HepG2 (cell line): ENCODE results near the gene ACCS. TPM values are rescaled to one million over a fixed set of nuclear protein-coding genes. Genes with fewer than 3 reads are reported as not detected.

Source experiments
- ETV5 ChIP-seq: IDR thresholded peaks from 2 replicates; pipeline ENCODE4 v1.6.1; 2018; ENCODE audit warnings: missing biosample characterization, missing genetic modification reagents, inconsistent platforms, borderline replicate concordance
- HMGXB4 ChIP-seq, 2 experiments: sonication (generic) in 1 of 2; formaldehyde crosslinking in 1 of 2; IDR thresholded peaks; 2 replicates each; pipeline versions ENCODE4 v1.4.0 to v1.6.1; 2018 to 2020; ENCODE audit warnings: missing genetic modification reagents in 2 of 2, borderline replicate concordance in 1 of 2, low read depth in 1 of 2, mild to moderate bottlenecking in 1 of 2, missing biosample characterization in 1 of 2
- REPIN1 ChIP-seq: sonication (generic); formaldehyde crosslinking; IDR thresholded peaks from 2 replicates; pipeline ENCODE4 v1.8.0; 2022; ENCODE audit warnings: missing genetic modification reagents, low read depth, mild to moderate bottlenecking, borderline replicate concordance
- TRIM22 ChIP-seq: fragments of 450-650 bp; IDR thresholded peaks from 2 replicates; pipeline ENCODE4 v1.6.1; 2017
- XRCC5 ChIP-seq: fragments of 200-400 bp; formaldehyde crosslinking; optimal IDR thresholded peaks from 2 replicates; pipeline ENCODE3; 2017; ENCODE audit warnings: mild to moderate bottlenecking, low read length
- ZNF121 ChIP-seq: sonication (generic); formaldehyde crosslinking; IDR thresholded peaks from 2 replicates; pipeline ENCODE4 v1.5.0; 2020; ENCODE audit warnings: mild to moderate bottlenecking, missing genetic modification reagents
- polyA plus RNA-seq, 8 experiments: library from polyadenylated mRNA; depleted of rRNA in 3 of 8; stranded (reverse) in 7 of 8; unstranded in 1 of 8; fragments of >200 nt; fragmentation: Illumina TruSeq in 4 of 8; extraction: Trizol in 4 of 8; gene quantifications; 2 replicates each; pipeline versions ENCODE4 v1.2.1 to v1.2.3, GENCODE V29; 2011 to 2016; ENCODE audit warnings: low read depth in 4 of 8, missing spikeins in 1 of 8, mixed read lengths in 1 of 8; ENCODE audit not compliant: insufficient read depth in 1 of 8
- total RNA-seq, 5 experiments: library from RNA; depleted of rRNA; stranded (reverse); fragments of >200 nt; fragmentation: Illumina TruSeq; extraction: Trizol; gene quantifications; 2 replicates each; pipeline ENCODE4 v1.2.3, GENCODE V29; 2016; ENCODE audit warnings: low read depth in 1 of 5
- TF ChIP-seq, protein P1 (sequence below): sonication (generic); formaldehyde crosslinking; IDR thresholded peaks from 2 replicates; pipeline ENCODE4 v1.4.0; 2020; ENCODE audit warnings: missing genetic modification reagents
- TF ChIP-seq, protein P2 (sequence below): sonication (generic); formaldehyde crosslinking; IDR thresholded peaks from 2 replicates; pipeline ENCODE4 v1.4.0; 2020; ENCODE audit warnings: missing genetic modification reagents

Gene ACCS
- total and polyA plus RNA-seq, 2 of the 13 experiments (the other 11 are each of a cell fraction or from before 2014, with no cell fraction given): 0.55 to 0.59 TPM

- TF ChIP-seq, protein P1, sequence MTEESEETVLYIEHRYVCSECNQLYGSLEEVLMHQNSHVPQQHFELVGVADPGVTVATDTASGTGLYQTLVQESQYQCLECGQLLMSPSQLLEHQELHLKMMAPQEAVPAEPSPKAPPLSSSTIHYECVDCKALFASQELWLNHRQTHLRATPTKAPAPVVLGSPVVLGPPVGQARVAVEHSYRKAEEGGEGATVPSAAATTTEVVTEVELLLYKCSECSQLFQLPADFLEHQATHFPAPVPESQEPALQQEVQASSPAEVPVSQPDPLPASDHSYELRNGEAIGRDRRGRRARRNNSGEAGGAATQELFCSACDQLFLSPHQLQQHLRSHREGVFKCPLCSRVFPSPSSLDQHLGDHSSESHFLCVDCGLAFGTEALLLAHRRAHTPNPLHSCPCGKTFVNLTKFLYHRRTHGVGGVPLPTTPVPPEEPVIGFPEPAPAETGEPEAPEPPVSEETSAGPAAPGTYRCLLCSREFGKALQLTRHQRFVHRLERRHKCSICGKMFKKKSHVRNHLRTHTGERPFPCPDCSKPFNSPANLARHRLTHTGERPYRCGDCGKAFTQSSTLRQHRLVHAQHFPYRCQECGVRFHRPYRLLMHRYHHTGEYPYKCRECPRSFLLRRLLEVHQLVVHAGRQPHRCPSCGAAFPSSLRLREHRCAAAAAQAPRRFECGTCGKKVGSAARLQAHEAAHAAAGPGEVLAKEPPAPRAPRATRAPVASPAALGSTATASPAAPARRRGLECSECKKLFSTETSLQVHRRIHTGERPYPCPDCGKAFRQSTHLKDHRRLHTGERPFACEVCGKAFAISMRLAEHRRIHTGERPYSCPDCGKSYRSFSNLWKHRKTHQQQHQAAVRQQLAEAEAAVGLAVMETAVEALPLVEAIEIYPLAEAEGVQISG (CRISPR knock-in tag): 0 out of 2 replicates have a peak, but pooled peaks have one; percentile 20
- TF ChIP-seq HMGXB4 (CRISPR knock-in tag; IDR thresholded peaks at IDR 0.05; ENCODE audit: borderline replicate concordance in 1 of 2, low read depth in 1 of 2) (peak; percentile 24 to 38; a peak in 2 of 4 replicates), ETV5 (CRISPR knock-in tag) (no peak), XRCC5 (peak; percentile 33), TRIM22 (no peak), REPIN1 (CRISPR knock-in tag) (no peak), ZNF121 (CRISPR knock-in tag) (peak; percentile 38; the same call in 1 of the 2 replicates)
- TF ChIP-seq, protein P2, sequence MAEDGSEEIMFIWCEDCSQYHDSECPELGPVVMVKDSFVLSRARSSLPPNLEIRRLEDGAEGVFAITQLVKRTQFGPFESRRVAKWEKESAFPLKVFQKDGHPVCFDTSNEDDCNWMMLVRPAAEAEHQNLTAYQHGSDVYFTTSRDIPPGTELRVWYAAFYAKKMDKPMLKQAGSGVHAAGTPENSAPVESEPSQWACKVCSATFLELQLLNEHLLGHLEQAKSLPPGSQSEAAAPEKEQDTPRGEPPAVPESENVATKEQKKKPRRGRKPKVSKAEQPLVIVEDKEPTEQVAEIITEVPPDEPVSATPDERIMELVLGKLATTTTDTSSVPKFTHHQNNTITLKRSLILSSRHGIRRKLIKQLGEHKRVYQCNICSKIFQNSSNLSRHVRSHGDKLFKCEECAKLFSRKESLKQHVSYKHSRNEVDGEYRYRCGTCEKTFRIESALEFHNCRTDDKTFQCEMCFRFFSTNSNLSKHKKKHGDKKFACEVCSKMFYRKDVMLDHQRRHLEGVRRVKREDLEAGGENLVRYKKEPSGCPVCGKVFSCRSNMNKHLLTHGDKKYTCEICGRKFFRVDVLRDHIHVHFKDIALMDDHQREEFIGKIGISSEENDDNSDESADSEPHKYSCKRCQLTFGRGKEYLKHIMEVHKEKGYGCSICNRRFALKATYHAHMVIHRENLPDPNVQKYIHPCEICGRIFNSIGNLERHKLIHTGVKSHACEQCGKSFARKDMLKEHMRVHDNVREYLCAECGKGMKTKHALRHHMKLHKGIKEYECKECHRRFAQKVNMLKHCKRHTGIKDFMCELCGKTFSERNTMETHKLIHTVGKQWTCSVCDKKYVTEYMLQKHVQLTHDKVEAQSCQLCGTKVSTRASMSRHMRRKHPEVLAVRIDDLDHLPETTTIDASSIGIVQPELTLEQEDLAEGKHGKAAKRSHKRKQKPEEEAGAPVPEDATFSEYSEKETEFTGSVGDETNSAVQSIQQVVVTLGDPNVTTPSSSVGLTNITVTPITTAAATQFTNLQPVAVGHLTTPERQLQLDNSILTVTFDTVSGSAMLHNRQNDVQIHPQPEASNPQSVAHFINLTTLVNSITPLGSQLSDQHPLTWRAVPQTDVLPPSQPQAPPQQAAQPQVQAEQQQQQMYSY (CRISPR knock-in tag): no peak
Observed at GRCh38 chr11:44094260-44094868, 28.3 kb downstream of the ACCS start (continued).
